ENCODE measurements around the gene NEUROG2.
"Not testable (repeated sequence)": the region's sequence is repeated elsewhere in the genome, so short reads cannot be mapped to it uniquely, and the experiment has no call there.

NEUROG2 gene

GRCh38 chr4:112522431-112522830 is 6.5 kb upstream of the NEUROG2 start:
- H3K4me3 ChIP-seq, result not testable (repeated sequence)

GRCh38 chr4:112521123-112522023 is 5.4 kb upstream of the NEUROG2 start:
- no peak overlapping the region for H3K4me3 ChIP-seq
- H3K27ac ChIP-seq, result no peak overlapping the region

More at GRCh38 chr4:112522431-112522830, 6.5 kb upstream of the NEUROG2 start:
- not testable (repeated sequence) for H3K27ac ChIP-seq

GRCh38 chr4:112520598-112521122 is 4.7 kb upstream of the NEUROG2 start:
- Histone ChIP-seq H3K27ac (no peak overlapping the region), H3K4me3 (no peak overlapping the region)

- Histone ChIP-seq H3K4me3 (no peak overlapping the region), H3K27ac (no peak overlapping the region)
Measured at GRCh38 chr4:112519689-112520597, 4.0 kb upstream of the NEUROG2 start.

- H3K27ac ChIP-seq, result no peak overlapping the region
- H3K4me3 ChIP-seq, result no peak overlapping the region
Measured at GRCh38 chr4:112518675-112519074, 2.7 kb upstream of the NEUROG2 start.

- H3K4me3 ChIP-seq, result no peak overlapping the region
- no peak overlapping the region for H3K27ac ChIP-seq
Measured at GRCh38 chr4:112517911-112518310, 1.9 kb upstream of the NEUROG2 start.

GRCh38 chr4:112517067-112517634 is 1.2 kb upstream of the NEUROG2 start:
- Histone ChIP-seq H3K4me3 (peak overlapping the region in 2 of 7 experiments; percentile 55 to 57), H3K27ac (no peak overlapping the region)

GRCh38 chr4:112516471-112517066 is 589 bp upstream of the NEUROG2 start:
- Histone ChIP-seq H3K4me3 (peak overlapping the region in 6 of 7 experiments; percentile 12 to 57 (median 50)), H3K27ac (no peak overlapping the region)

GRCh38 chr4:112515198-112516065 is 548 bp downstream of the NEUROG2 start:
- H3K4me3 ChIP-seq, result peak overlapping the region; percentile 23 to 57 (median 45)
- no peak overlapping the region for H3K27ac ChIP-seq

- Histone ChIP-seq H3K4me3 (peak overlapping the region; percentile 23 to 57 (median 45)), H3K27ac (no peak overlapping the region)
Measured at GRCh38 chr4:112514647-112515197, 1.3 kb downstream of the NEUROG2 start.

GRCh38 chr4:112513971-112514646 is 1.9 kb downstream of the NEUROG2 start:
- Histone ChIP-seq H3K4me3 (peak overlapping the region in 1 of 7 experiments; percentile 55), H3K27ac (no peak overlapping the region)

GRCh38 chr4:112511803-112512118 is 4.2 kb downstream of the NEUROG2 start:
- Histone ChIP-seq H3K4me3 (no peak overlapping the region), H3K27ac (no peak overlapping the region)

- Histone ChIP-seq H3K4me3 (no peak overlapping the region), H3K27ac (no peak overlapping the region)
Measured at GRCh38 chr4:112511093-112511802, 4.7 kb downstream of the NEUROG2 start.

- Histone ChIP-seq H3K27ac (no peak overlapping the region), H3K4me3 (peak overlapping the region in 1 of 7 experiments; percentile 0)
Measured at GRCh38 chr4:112510291-112511092, 5.5 kb downstream of the NEUROG2 start.

GRCh38 chr4:112509243-112510141 is 6.5 kb downstream of the NEUROG2 start:
- peak overlapping the region in 1 of 7 experiments; percentile 0 for H3K4me3 ChIP-seq
- no peak overlapping the region for H3K27ac ChIP-seq
